CD14-positive monocyte (primary cell): Measurements from ENCODE around the gene HMCN2. TPM values are rescaled to one million over a fixed set of nuclear protein-coding genes. Genes with fewer than 3 reads are reported as not detected.
"Not testable (repeated sequence)": the region's sequence is repeated elsewhere in the genome, so short reads cannot be mapped to it uniquely, and the experiment has no call there.

Source experiments
- DNase-seq, 3 donors: peaks; one replicate each; pipeline ENCODE4 v3.0.0-alpha.2; 2011 to 2022
- H2AFZ ChIP-seq: 2 replicates; pipeline ENCODE4 v1.6.0; 2012; ENCODE audit warnings: mild to moderate bottlenecking, low read depth, low read length, inconsistent platforms; ENCODE audit not compliant: insufficient read depth, poor library complexity, severe bottlenecking
- H3K27ac ChIP-seq, 2 donors: 1 replicate in 1 of 2; 2 replicates in 1 of 2; pipeline ENCODE4 v1.5.1; 2012 to 2013; ENCODE audit warnings: low read length in 2 of 2, control low read depth in 1 of 2, inconsistent platforms in 1 of 2, low read depth in 1 of 2, mild to moderate bottlenecking in 1 of 2
- H3K27me3 ChIP-seq, 2 donors: one replicate each; pipeline versions ENCODE4 v1.6.0 to v1.6.1; 2011 to 2013; ENCODE audit warnings: low read length in 2 of 2; ENCODE audit not compliant: control insufficient read depth in 2 of 2, insufficient read depth in 2 of 2
- H3K36me3 ChIP-seq, 2 donors: replicated peaks in 1 of 2; 1 replicate in 1 of 2; 2 replicates in 1 of 2; pipeline versions ENCODE4 v1.5.1 to v1.6.1; 2012 to 2013; ENCODE audit warnings: low read length in 2 of 2, control low read depth in 1 of 2, inconsistent platforms in 1 of 2, mild to moderate bottlenecking in 1 of 2; ENCODE audit not compliant: insufficient read depth in 2 of 2, control insufficient read depth in 1 of 2
- H3K4me1 ChIP-seq, 2 donors: 1 replicate in 1 of 2; 2 replicates in 1 of 2; pipeline versions ENCODE4 v1.5.1 to v1.6.1; 2012 to 2013; ENCODE audit warnings: low read length in 2 of 2, control low read depth in 1 of 2, inconsistent platforms in 1 of 2, mild to moderate bottlenecking in 1 of 2, moderate library complexity in 1 of 2; ENCODE audit not compliant: insufficient read depth in 2 of 2, control insufficient read depth in 1 of 2
- H3K4me2 ChIP-seq: replicated peaks from 2 replicates; pipeline ENCODE3; 2012; ENCODE audit warnings: low read length, moderate library complexity, mild to moderate bottlenecking; ENCODE audit not compliant: poor library complexity, severe bottlenecking; ENCODE audit errors: extremely low read depth
- H3K4me3 ChIP-seq, 3 experiments: fragments of 200-600 bp in 1 of 3; sonication (generic) in 1 of 3; replicated peaks in 1 of 3; 1 replicate in 2 of 3; 2 replicates in 1 of 3; pipeline ENCODE4 v1.5.1; 2011 to 2013; ENCODE audit warnings: low read length in 3 of 3, mild to moderate bottlenecking in 3 of 3, control low read depth in 2 of 3, low read depth in 2 of 3, inconsistent platforms in 1 of 3, moderate library complexity in 1 of 3
- H3K79me2 ChIP-seq: 2 replicates; pipeline ENCODE4 v1.6.0; 2012; ENCODE audit warnings: mild to moderate bottlenecking, control low read depth, inconsistent platforms, low read length, moderate library complexity; ENCODE audit not compliant: insufficient read depth
- H3K9ac ChIP-seq: 2 replicates; pipeline ENCODE4 v1.6.0; 2017; ENCODE audit warnings: low read length, mild to moderate bottlenecking; ENCODE audit not compliant: insufficient read depth, poor library complexity, severe bottlenecking
- H3K9me3 ChIP-seq, 2 donors: replicated peaks in 1 of 2; 1 replicate in 1 of 2; 2 replicates in 1 of 2; pipeline versions ENCODE4 v1.5.1 to v1.6.1; 2012 to 2013; ENCODE audit warnings: low read length in 2 of 2, control low read depth in 1 of 2; ENCODE audit not compliant: control insufficient read depth in 1 of 2, insufficient read depth in 1 of 2
- H4K20me1 ChIP-seq: 2 replicates; pipeline ENCODE4 v1.6.0; 2012; ENCODE audit warnings: mild to moderate bottlenecking, low read length, control low read depth, moderate library complexity; ENCODE audit not compliant: insufficient read depth
- H3K27ac Mint-ChIP-seq, 7 donors: one replicate each; pipeline ENCODE4 v1.8.0; 2020; ENCODE audit warnings: mild to moderate bottlenecking in 7 of 7, mixed read lengths in 7 of 7, moderate library complexity in 6 of 7, inconsistent platforms in 2 of 7
- H3K27me3 Mint-ChIP-seq, 3 donors: one replicate each; pipeline ENCODE4 v1.8.0; 2021 to 2022; ENCODE audit warnings: low read depth in 3 of 3, mild to moderate bottlenecking in 3 of 3, mixed read lengths in 3 of 3, moderate library complexity in 3 of 3, inconsistent platforms in 1 of 3
- H3K36me3 Mint-ChIP-seq, 2 donors: one replicate each; pipeline ENCODE4 v1.8.0; 2020; ENCODE audit warnings: mixed read lengths in 2 of 2, inconsistent platforms in 1 of 2, mild to moderate bottlenecking in 1 of 2
- H3K4me1 Mint-ChIP-seq: one replicate; pipeline ENCODE4 v1.8.0; 2020; ENCODE audit warnings: mild to moderate bottlenecking, mixed read lengths
- H3K4me3 Mint-ChIP-seq, 2 donors: one replicate each; pipeline ENCODE4 v1.8.0; 2020; ENCODE audit warnings: mild to moderate bottlenecking in 2 of 2, mixed read lengths in 2 of 2, moderate library complexity in 1 of 2
- H3K9me3 Mint-ChIP-seq, 7 donors: one replicate each; pipeline ENCODE4 v1.8.0; 2020 to 2022; ENCODE audit warnings: mixed read lengths in 7 of 7, mild to moderate bottlenecking in 6 of 7, moderate library complexity in 6 of 7, inconsistent platforms in 2 of 7
- WGBS: methylation state at CpG from one replicate; pipeline ENCODE4 v1.1.5; 2013; ENCODE audit warnings: missing lambda C conversion rate; ENCODE audit not compliant: insufficient coverage; 5-methylcytosine and 5-hydroxymethylcytosine counted together
- intact Hi-C, 2 donors: fragments of 100-400 bp; cut with micrococcal nuclease; formaldehyde crosslinking; loops; one replicate each; pipeline versions ENCODE4 v1.15.0 to v1.15.1; 2023
- polyA plus RNA-seq, 3 donors: library from polyadenylated mRNA; depleted of rRNA in 1 of 3; unstranded in 2 of 3; stranded (reverse) in 1 of 3; fragments of 300-500 nt in 2 of 3; fragments of >200 nt in 1 of 3; fragmentation: Illumina TruSeq in 2 of 3; gene quantifications; 1 replicate in 2 of 3; 2 replicates in 1 of 3; pipeline ENCODE4 v1.2.3, GENCODE V29; 2012 to 2021
- TF ChIP-seq, protein P1 (sequence below): fragments of 200-600 bp; IDR thresholded peaks from one replicate; pipeline ENCODE4 v1.8.0; 2022; ENCODE audit warnings: antibody characterized with exemption, mild to moderate bottlenecking

Gene HMCN2
- polyA plus RNA-seq, 3 donors = not detected

DNA sequence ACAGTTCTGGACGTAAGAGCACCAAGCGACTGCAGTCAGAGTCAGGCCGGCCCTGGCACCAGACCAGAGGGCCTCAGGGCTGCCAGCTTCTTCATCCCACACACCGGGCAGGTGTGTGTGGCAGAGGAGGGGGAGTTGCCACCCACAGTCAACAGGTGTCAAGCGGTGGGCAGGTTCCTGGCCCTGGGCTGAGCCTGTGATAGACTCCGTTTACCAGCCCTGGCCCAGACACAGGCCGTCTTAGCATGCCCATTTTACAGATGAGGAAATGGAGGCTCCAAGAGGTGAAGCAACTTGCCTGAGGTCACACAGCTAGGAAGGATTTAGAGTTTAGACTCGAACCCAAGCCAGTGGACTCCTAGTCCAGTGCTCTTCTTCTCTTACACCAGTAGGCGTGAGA is 71.8 kb downstream of the HMCN2 start:
- H3K4me3 Mint-ChIP-seq = no peak overlapping the region
- H3K27me3 Mint-ChIP-seq = peaks cover 11 to 15% (median 14%) of the 10 kb centered on the region in 3 donors
- WGBS = 93% methylated on average over 3 of the region's 9 CpGs
- intact Hi-C loops = no loop called here
- Histone ChIP-seq H3K9me3 (no peaks in the 10 kb centered on the region), H3K4me1 (no peaks in the 10 kb centered on the region), H3K4me2 (no peak overlapping the region), H3K9ac (no peak overlapping the region), H3K79me2 (no peaks in the 10 kb centered on the region), H3K27me3 (no peaks in the 10 kb centered on the region), H3K4me3 (no peak overlapping the region), H3K27ac (no peak overlapping the region), H3K36me3 (no peaks in the 10 kb centered on the region), H2AFZ (no peak overlapping the region), H4K20me1 (no peaks in the 10 kb centered on the region)
- H3K27ac Mint-ChIP-seq = no peak overlapping the region
- TF ChIP-seq, protein P1, sequence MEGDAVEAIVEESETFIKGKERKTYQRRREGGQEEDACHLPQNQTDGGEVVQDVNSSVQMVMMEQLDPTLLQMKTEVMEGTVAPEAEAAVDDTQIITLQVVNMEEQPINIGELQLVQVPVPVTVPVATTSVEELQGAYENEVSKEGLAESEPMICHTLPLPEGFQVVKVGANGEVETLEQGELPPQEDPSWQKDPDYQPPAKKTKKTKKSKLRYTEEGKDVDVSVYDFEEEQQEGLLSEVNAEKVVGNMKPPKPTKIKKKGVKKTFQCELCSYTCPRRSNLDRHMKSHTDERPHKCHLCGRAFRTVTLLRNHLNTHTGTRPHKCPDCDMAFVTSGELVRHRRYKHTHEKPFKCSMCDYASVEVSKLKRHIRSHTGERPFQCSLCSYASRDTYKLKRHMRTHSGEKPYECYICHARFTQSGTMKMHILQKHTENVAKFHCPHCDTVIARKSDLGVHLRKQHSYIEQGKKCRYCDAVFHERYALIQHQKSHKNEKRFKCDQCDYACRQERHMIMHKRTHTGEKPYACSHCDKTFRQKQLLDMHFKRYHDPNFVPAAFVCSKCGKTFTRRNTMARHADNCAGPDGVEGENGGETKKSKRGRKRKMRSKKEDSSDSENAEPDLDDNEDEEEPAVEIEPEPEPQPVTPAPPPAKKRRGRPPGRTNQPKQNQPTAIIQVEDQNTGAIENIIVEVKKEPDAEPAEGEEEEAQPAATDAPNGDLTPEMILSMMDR = no peak
- no peaks in the 10 kb centered on the region for H3K4me1 Mint-ChIP-seq
- DNase-seq = no peak
- H3K9me3 Mint-ChIP-seq = no peaks in the 10 kb centered on the region
- H3K36me3 Mint-ChIP-seq = no peaks in the 10 kb centered on the region

DNA sequence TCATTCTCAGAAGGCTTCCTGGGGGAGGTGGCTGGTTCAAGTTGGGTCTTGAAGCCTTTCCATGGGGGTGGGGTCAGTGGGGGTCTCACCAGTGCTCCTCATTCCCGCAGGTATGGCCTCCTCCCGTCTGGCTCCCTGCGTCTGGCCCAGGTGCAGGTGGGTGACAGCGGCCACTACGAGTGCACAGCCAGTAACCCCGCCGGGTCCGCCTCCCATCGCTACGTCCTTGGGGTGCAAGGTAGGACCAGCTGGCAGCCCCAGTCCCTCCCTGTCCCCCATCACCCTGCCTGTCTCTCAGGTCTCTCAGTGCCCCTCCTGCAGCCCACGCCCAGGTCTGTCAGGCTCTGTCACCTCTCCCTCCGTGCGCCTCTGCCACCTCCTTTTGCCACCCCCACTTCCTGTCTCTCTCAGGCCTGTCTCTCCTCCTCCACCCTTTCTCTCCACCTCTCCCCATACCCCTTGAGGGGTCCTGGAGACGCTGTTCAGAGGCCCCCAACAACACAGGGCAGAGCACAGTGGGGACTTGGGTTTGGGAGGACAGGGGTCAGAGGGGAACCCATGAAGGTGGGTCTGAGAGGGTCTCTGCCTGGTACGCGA is 72.3 kb downstream of the HMCN2 start:
- Histone ChIP-seq H3K27me3 (no peaks in the 10 kb centered on the region), H2AFZ (no peak overlapping the region)

DNA sequence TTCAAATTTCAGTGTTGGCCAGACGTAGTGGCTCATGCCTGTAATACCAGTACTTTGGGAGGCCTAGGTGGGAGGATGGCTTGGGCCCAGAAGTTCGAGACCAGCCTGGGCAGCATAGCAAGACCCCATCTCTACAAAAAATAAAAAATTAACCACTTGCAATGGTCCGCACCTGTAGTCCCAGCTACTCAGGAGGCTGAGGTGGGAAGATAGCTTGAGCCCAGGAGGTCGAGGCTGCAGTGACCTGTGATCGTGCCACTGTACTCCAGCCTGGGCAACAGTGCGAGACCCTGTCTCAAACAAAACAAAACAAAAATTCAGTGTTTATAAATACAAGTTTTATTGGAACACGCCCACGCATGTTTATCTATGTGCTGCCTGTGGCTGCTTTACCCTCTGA is 73.3 kb downstream of the HMCN2 start:
- H3K36me3 ChIP-seq, H4K20me1 ChIP-seq, intact Hi-C loops, H2AFZ ChIP-seq, H3K27ac Mint-ChIP-seq, DNase-seq, H3K4me1 ChIP-seq, H3K27me3 Mint-ChIP-seq, H3K4me3 ChIP-seq, H3K4me1 Mint-ChIP-seq, H3K27ac ChIP-seq, H3K27me3 ChIP-seq, H3K4me3 Mint-ChIP-seq, H3K9ac ChIP-seq, H3K4me2 ChIP-seq, H3K9me3 ChIP-seq, H3K9me3 Mint-ChIP-seq, H3K36me3 Mint-ChIP-seq, H3K79me2 ChIP-seq: not testable (repeated sequence)
- WGBS = no CpG with 5 or more reads among the region's 8 CpGs

More for the DNA sequence above, 72.3 kb downstream of the HMCN2 start:
- no peak for DNase-seq
- Histone ChIP-seq H3K9ac (no peak overlapping the region), H3K36me3 (no peaks in the 10 kb centered on the region), H3K79me2 (no peaks in the 10 kb centered on the region), H3K4me1 (no peaks in the 10 kb centered on the region), H3K9me3 (no peaks in the 10 kb centered on the region), H3K4me2 (no peak overlapping the region), H4K20me1 (no peaks in the 10 kb centered on the region), H3K4me3 (no peak overlapping the region), H3K27ac (no peak overlapping the region)
- TF ChIP-seq, protein P1 = no peak
- Mint-ChIP-seq H3K4me3 (no peak overlapping the region), H3K4me1 (no peaks in the 10 kb centered on the region), H3K27ac (no peak overlapping the region), H3K27me3 (peaks cover 10 to 14% (median 11%) of the 10 kb centered on the region in 3 donors), H3K9me3 (no peaks in the 10 kb centered on the region), H3K36me3 (no peaks in the 10 kb centered on the region)
- intact Hi-C loops = no loop called here
- WGBS = 88% methylated on average over 14 of the region's 16 CpGs
